Measurements from ENCODE around the gene PRR14. TPM values are rescaled to one million over a fixed set of nuclear protein-coding genes. Genes with fewer than 3 reads are reported as not detected.
"Not testable (repeated sequence)": the region's sequence is repeated elsewhere in the genome, so short reads cannot be mapped to it uniquely, and the experiment has no call there.

The PRR14 gene
- total and polyA plus RNA-seq, 2 of the 4 experiments (the other 2 are of a cell fraction): 1.4 to 11.9 TPM

- H3K56ac ChIP-seq (ENCODE audit: extremely low read depth, insufficient read depth, low read length); BruUV-seq (replicated peaks); H3K4me1 ChIP-seq (ENCODE audit: control insufficient read depth, insufficient read depth, low read length); H3K9ac ChIP-seq (ENCODE audit: low read depth, low read length); H2AK9ac ChIP-seq (replicated peaks; ENCODE audit: low read depth, low read length, poor library complexity); H3K27ac ChIP-seq (ENCODE audit: insufficient read depth, low read length); H3K9me1 ChIP-seq (ENCODE audit: insufficient read depth, low read length); POLR2A ChIA-PET (ENCODE audit: unreplicated experiment); H2BK5ac ChIP-seq (ENCODE audit: low read depth, low read length, poor library complexity, severe bottlenecking); H2BK15ac ChIP-seq (ENCODE audit: low read depth, low read length); H3K18ac ChIP-seq (ENCODE audit: low read depth, low read length); H4K20me1 ChIP-seq (ENCODE audit: insufficient read depth, low read length); H3K4ac ChIP-seq (ENCODE audit: low read depth, low read length); H4K8ac ChIP-seq (ENCODE audit: low read depth in 2 of 2, low read length in 2 of 2); H4K5ac ChIP-seq (ENCODE audit: low read depth, low read length); H3K14ac ChIP-seq (replicated peaks; ENCODE audit: low read depth, low read length); dilution Hi-C loops (cut with HindIII; ENCODE audit: low sequenced_read_pairs, unreplicated experiment); DNase-seq; H3K4me2 ChIP-seq (ENCODE audit: low read depth, low read length); H3K27me3 ChIP-seq (ENCODE audit: control insufficient read depth, insufficient read depth, low read length); H2BK120ac ChIP-seq (ENCODE audit: low read depth, low read length); H2AFZ ChIP-seq (replicated peaks; ENCODE audit: low read length, poor library complexity); H3K36me3 ChIP-seq (ENCODE audit: control insufficient read depth, insufficient read depth, low read length); H3K4me3 ChIP-seq (ENCODE audit: insufficient read depth, low read depth, low read length); intact Hi-C loops (cut with micrococcal nuclease); H2AK5ac ChIP-seq (ENCODE audit: low read depth, low read length); H3K23ac ChIP-seq (ENCODE audit: low read depth, low read length); H3K9me3 ChIP-seq (ENCODE audit: control insufficient read depth, insufficient read depth, low read length); ATAC-seq (ENCODE audit: low read depth); H2BK20ac ChIP-seq (ENCODE audit: low read depth, low read length); H4K91ac ChIP-seq (ENCODE audit: insufficient read depth, low read depth, low read length): not testable (repeated sequence)
- WGBS, 2 experiments (ENCODE audit: extremely low coverage in 2 of 2, insufficient read length in 1 of 2): no CpG with 5 or more reads among the region's 7 CpGs
- in situ Hi-C loops (cut with MboI; ENCODE audit: low sequenced_read_pairs): loop anchor here (5.0 kb wide), 1 partner anchor 185 kb away; the partner anchor contains the start of gene SEPHS2
- CTCF ChIA-PET: interaction anchor here (1.0 kb wide), 1 partner anchor 223 kb away, joined by 3 read pairs; no protein-coding TSS in a partner anchor
- H3K79me1 ChIP-seq (ENCODE audit: low read depth in 1 of 2, low read length in 2 of 2): peaks cover 8 to 19% of the 10 kb centered on the region in 2 experiments; a peak in 3 of 4 replicates
Observed at GRCh38 chr16:30632454-30632853, 18.3 kb upstream of the PRR14 start.
